Activated CD4-positive, alpha-beta T cell treated with anti-CD3 and anti-CD28 coated beads, Interleukin-2, amount 10 ng/mL, durations not matched to agents 7 days and 5 days (primary cell): ENCODE measurements around the gene HTD2. TPM values are rescaled to one million over a fixed set of nuclear protein-coding genes. Genes with fewer than 3 reads are reported as not detected.
"Not testable (repeated sequence)": the region's sequence is repeated elsewhere in the genome, so short reads cannot be mapped to it uniquely, and the experiment has no call there.

Experiments used
- CTCF ChIA-PET: fragments of 350-600 bp; sonication (Branson Sonifier 250); formaldehyde crosslinking; loops from one replicate; lab custom pipeline; 2021; ENCODE audit warnings: antibody characterized with exemption; lab: Charles Lee
- POLR2A ChIA-PET: fragments of 350-600 bp; sonication (Branson Sonifier 250); formaldehyde crosslinking; loops from one replicate; lab custom pipeline; 2021; ENCODE audit warnings: antibody characterized with exemption; lab: Charles Lee
- DNase-seq: peaks from one replicate; pipeline ENCODE4 v3.0.0-alpha.2; 2020
- H3K27ac Mint-ChIP-seq: one replicate; pipeline ENCODE4 v1.8.0; 2021; ENCODE audit warnings: mild to moderate bottlenecking, moderate library complexity, mixed read lengths
- H3K27me3 Mint-ChIP-seq: one replicate; pipeline ENCODE4 v1.8.0; 2021; ENCODE audit warnings: mixed read lengths
- H3K36me3 Mint-ChIP-seq: one replicate; pipeline ENCODE4 v1.8.0; 2021; ENCODE audit warnings: low read depth, mixed read lengths
- H3K4me1 Mint-ChIP-seq: one replicate; pipeline ENCODE4 v1.8.0; 2021; ENCODE audit warnings: mixed read lengths
- H3K4me3 Mint-ChIP-seq: one replicate; pipeline ENCODE4 v1.8.0; 2021; ENCODE audit warnings: mild to moderate bottlenecking, moderate library complexity, mixed read lengths
- H3K9me3 Mint-ChIP-seq: one replicate; pipeline ENCODE4 v1.8.0; 2021; ENCODE audit warnings: mixed read lengths
- total RNA-seq, 2 experiments: library from RNA; stranded (reverse); gene quantifications; one replicate each; pipeline ENCODE4 v1.2.3, GENCODE V29; 2021

The HTD2 gene
- total RNA-seq, 2 experiments from 2014 or later = 6.2 to 7.0 TPM

GRCh38 chr3:58273362-58273761 lies 33.0 kb upstream of the HTD2 start:
- not testable (repeated sequence) for H3K4me3 Mint-ChIP-seq, H3K27me3 Mint-ChIP-seq, H3K9me3 Mint-ChIP-seq, H3K4me1 Mint-ChIP-seq, H3K27ac Mint-ChIP-seq, DNase-seq, H3K36me3 Mint-ChIP-seq
- ChIA-PET CTCF (interaction anchor here (2.3 kb wide), 1 partner anchor 35 kb away, joined by 4 read pairs; no protein-coding TSS in a partner anchor), POLR2A (interaction anchor here (0.6 kb wide), 1 partner anchor 248 kb away, joined by 4 read pairs; no protein-coding TSS in a partner anchor)

GRCh38 chr3:58274027-58274614 lies 32.2 kb upstream of the HTD2 start:
- POLR2A ChIA-PET = no interaction called here
- Mint-ChIP-seq H3K36me3 (peaks cover 9% of the 10 kb centered on the region), H3K4me3 (no peak overlapping the region), H3K9me3 (peaks cover 2% of the 10 kb centered on the region), H3K27ac (no peak overlapping the region), H3K4me1 (peaks cover 5% of the 10 kb centered on the region), H3K27me3 (no peaks in the 10 kb centered on the region)
- DNase-seq = no peak
- CTCF ChIA-PET = interaction anchor here (2.3 kb wide), 1 partner anchor 35 kb away, joined by 4 read pairs; no protein-coding TSS in a partner anchor

GRCh38 chr3:58281069-58281468 lies 25.3 kb upstream of the HTD2 start:
- Mint-ChIP-seq H3K4me3 (no peak overlapping the region), H3K4me1 (no peaks in the 10 kb centered on the region), H3K36me3 (peaks cover 3% of the 10 kb centered on the region), H3K27ac (no peak overlapping the region), H3K27me3 (no peaks in the 10 kb centered on the region), H3K9me3 (peaks cover 2% of the 10 kb centered on the region)
- no peak for DNase-seq
- ChIA-PET CTCF (interaction anchor here (2.1 kb wide), 1 partner anchor 25 kb away, joined by 5 read pairs; the partner anchor contains the start of genes HTD2 and RPP14), POLR2A (no interaction called here)

GRCh38 chr3:58285334-58285733 lies 21.0 kb upstream of the HTD2 start:
- CTCF ChIA-PET = interaction anchor here (0.6 kb wide), 1 partner anchor 21 kb away, joined by 3 read pairs; the partner anchor contains the start of genes HTD2 and RPP14
- DNase-seq = no peak
- Mint-ChIP-seq H3K36me3 (no peaks in the 10 kb centered on the region), H3K4me1 (no peaks in the 10 kb centered on the region), H3K27me3 (no peaks in the 10 kb centered on the region), H3K9me3 (no peaks in the 10 kb centered on the region), H3K27ac (no peak overlapping the region), H3K4me3 (no peak overlapping the region)
- POLR2A ChIA-PET = no interaction called here

- no peak overlapping the region for H3K27ac Mint-ChIP-seq
- POLR2A ChIA-PET = no interaction called here
- CTCF ChIA-PET = no interaction called here
Measured at GRCh38 chr3:58287354-58287753, 19.0 kb upstream of the HTD2 start.

GRCh38 chr3:58288011-58288728 lies 18.1 kb upstream of the HTD2 start:
- Mint-ChIP-seq H3K9me3 (no peaks in the 10 kb centered on the region), H3K27ac (no peak overlapping the region), H3K36me3 (peaks cover 4% of the 10 kb centered on the region), H3K4me1 (no peaks in the 10 kb centered on the region), H3K4me3 (no peak overlapping the region), H3K27me3 (no peaks in the 10 kb centered on the region)
- POLR2A ChIA-PET = no interaction called here
- DNase-seq = no peak
- CTCF ChIA-PET = interaction anchor here (0.9 kb wide), 1 partner anchor 69 kb away, joined by 3 read pairs; no protein-coding TSS in a partner anchor

More at GRCh38 chr3:58287354-58287753, 19.0 kb upstream of the HTD2 start:
- Mint-ChIP-seq H3K36me3 (peaks cover 4% of the 10 kb centered on the region), H3K9me3 (no peaks in the 10 kb centered on the region), H3K4me3 (no peak overlapping the region), H3K4me1 (no peaks in the 10 kb centered on the region), H3K27me3 (no peaks in the 10 kb centered on the region)
- no peak for DNase-seq

GRCh38 chr3:58288964-58289613 lies 17.2 kb upstream of the HTD2 start:
- H3K4me1 Mint-ChIP-seq, DNase-seq, POLR2A ChIA-PET, H3K27ac Mint-ChIP-seq, H3K4me3 Mint-ChIP-seq, H3K27me3 Mint-ChIP-seq, CTCF ChIA-PET, H3K36me3 Mint-ChIP-seq, H3K9me3 Mint-ChIP-seq: not testable (repeated sequence)

GRCh38 chr3:58290446-58290845 lies 15.9 kb upstream of the HTD2 start:
- H3K4me3 Mint-ChIP-seq, H3K27ac Mint-ChIP-seq, POLR2A ChIA-PET, H3K4me1 Mint-ChIP-seq, H3K27me3 Mint-ChIP-seq, H3K36me3 Mint-ChIP-seq, DNase-seq, H3K9me3 Mint-ChIP-seq, CTCF ChIA-PET: not testable (repeated sequence)

GRCh38 chr3:58291671-58292338 lies 14.5 kb upstream of the HTD2 start:
- H3K27ac Mint-ChIP-seq = no peak overlapping the region
- no peak for DNase-seq

GRCh38 chr3:58292866-58293265 lies 13.5 kb upstream of the HTD2 start:
- POLR2A ChIA-PET = no interaction called here
- Mint-ChIP-seq H3K4me3 (no peak overlapping the region), H3K27me3 (no peaks in the 10 kb centered on the region)

More at GRCh38 chr3:58291671-58292338, 14.5 kb upstream of the HTD2 start:
- Mint-ChIP-seq H3K27me3 (no peaks in the 10 kb centered on the region), H3K36me3 (peaks cover 4% of the 10 kb centered on the region), H3K4me3 (no peak overlapping the region), H3K4me1 (no peaks in the 10 kb centered on the region), H3K9me3 (peaks cover 4% of the 10 kb centered on the region)
- ChIA-PET POLR2A (no interaction called here), CTCF (interaction anchor here (3.3 kb wide), 1 partner anchor 14 kb away, joined by 25 read pairs; the partner anchor contains the start of genes HTD2 and RPP14)

GRCh38 chr3:58293516-58293915 lies 12.8 kb upstream of the HTD2 start:
- H3K4me1 Mint-ChIP-seq = no peaks in the 10 kb centered on the region
- peaks cover 3% of the 10 kb centered on the region for H3K27me3 Mint-ChIP-seq
- no peak overlapping the region for H3K27ac Mint-ChIP-seq
- peaks cover 4% of the 10 kb centered on the region for H3K36me3 Mint-ChIP-seq
- DNase-seq = no peak
- CTCF ChIA-PET = interaction anchor here (3.3 kb wide), 1 partner anchor 13 kb away, joined by 25 read pairs; the partner anchor contains the start of genes HTD2 and RPP14
- POLR2A ChIA-PET = no interaction called here
- H3K9me3 Mint-ChIP-seq = peaks cover 4% of the 10 kb centered on the region
- H3K4me3 Mint-ChIP-seq = no peak overlapping the region

More at GRCh38 chr3:58292866-58293265, 13.5 kb upstream of the HTD2 start:
- H3K4me1 Mint-ChIP-seq = no peaks in the 10 kb centered on the region
- peaks cover 4% of the 10 kb centered on the region for H3K36me3 Mint-ChIP-seq
- no peak overlapping the region for H3K27ac Mint-ChIP-seq
- no peak for DNase-seq
- H3K9me3 Mint-ChIP-seq = peaks cover 4% of the 10 kb centered on the region
- CTCF ChIA-PET = interaction anchor here (3.3 kb wide), 1 partner anchor 13 kb away, joined by 25 read pairs; the partner anchor contains the start of genes HTD2 and RPP14

GRCh38 chr3:58296269-58296668 lies 10.1 kb upstream of the HTD2 start:
- POLR2A ChIA-PET = no interaction called here
- H3K27me3 Mint-ChIP-seq = peaks cover 18% of the 10 kb centered on the region
- CTCF ChIA-PET = interaction anchor here (0.6 to 3.4 kb wide), 2 partner anchors 11 to 223 kb away, joined by 4 to 21 read pairs; partner anchors contain the start of genes HTD2 and RPP14

More at GRCh38 chr3:58296269-58296668, 10.1 kb upstream of the HTD2 start:
- Mint-ChIP-seq H3K36me3 (peaks cover 4% of the 10 kb centered on the region), H3K4me1 (no peaks in the 10 kb centered on the region), H3K9me3 (peaks cover 5% of the 10 kb centered on the region), H3K27ac (no peak overlapping the region), H3K4me3 (no peak overlapping the region)
- DNase-seq = no peak
